Type B pancreatic cell (in vitro differentiated cells): ENCODE data around the gene RNF32. TPM values are rescaled to one million over a fixed set of nuclear protein-coding genes. Genes with fewer than 3 reads are reported as not detected.

Source experiments
- DNase-seq: peaks from one replicate; pipeline ENCODE4 v3.0.0; 2021; ENCODE audit warnings: mixed read lengths; ENCODE audit not compliant: unreplicated experiment; ENCODE audit errors: extremely low spot score
- H3K27ac Mint-ChIP-seq: 2 replicates; pipeline ENCODE4 v1.8.0; 2021; ENCODE audit warnings: mild to moderate bottlenecking, mixed read lengths
- H3K27me3 Mint-ChIP-seq: 2 replicates; pipeline ENCODE4 v1.8.0; 2021; ENCODE audit warnings: mixed read lengths
- H3K36me3 Mint-ChIP-seq: 2 replicates; pipeline ENCODE4 v1.8.0; 2021; ENCODE audit warnings: mixed read lengths
- H3K4me1 Mint-ChIP-seq: one replicate; pipeline ENCODE4 v1.8.0; 2021; ENCODE audit warnings: mixed read lengths; ENCODE audit not compliant: unreplicated experiment
- H3K4me3 Mint-ChIP-seq: 2 replicates; pipeline ENCODE4 v1.8.0; 2021; ENCODE audit warnings: mild to moderate bottlenecking, mixed read lengths
- H3K9me3 Mint-ChIP-seq: 2 replicates; pipeline ENCODE4 v1.8.0; 2021; ENCODE audit warnings: mixed read lengths
- long read RNA-seq: library from polyadenylated mRNA; unstranded; transcript quantifications from one replicate; pipeline ENCODE4 v2.0.0, GENCODE V29; 2020
- total RNA-seq: library from RNA; stranded (reverse); gene quantifications from 2 replicates; pipeline ENCODE4 v1.2.1, GENCODE V29; 2021; ENCODE audit warnings: low replicate concordance
- TF ChIP-seq, protein P1 (sequence below): fragments of 200-600 bp; sonication (generic); conservative IDR thresholded peaks from 2 replicates; pipeline ENCODE4 v1.5.0; 2021; ENCODE audit warnings: antibody characterized with exemption, mild to moderate bottlenecking

The RNF32 gene
- total RNA-seq = 1.4 and 2.6 TPM in 2 replicates
- long read RNA-seq, partial matches to known transcripts = 1 of 5 reads
- long read RNA-seq, other reads (novel, unspliced or antisense) = 2 of 5 reads

DNA sequence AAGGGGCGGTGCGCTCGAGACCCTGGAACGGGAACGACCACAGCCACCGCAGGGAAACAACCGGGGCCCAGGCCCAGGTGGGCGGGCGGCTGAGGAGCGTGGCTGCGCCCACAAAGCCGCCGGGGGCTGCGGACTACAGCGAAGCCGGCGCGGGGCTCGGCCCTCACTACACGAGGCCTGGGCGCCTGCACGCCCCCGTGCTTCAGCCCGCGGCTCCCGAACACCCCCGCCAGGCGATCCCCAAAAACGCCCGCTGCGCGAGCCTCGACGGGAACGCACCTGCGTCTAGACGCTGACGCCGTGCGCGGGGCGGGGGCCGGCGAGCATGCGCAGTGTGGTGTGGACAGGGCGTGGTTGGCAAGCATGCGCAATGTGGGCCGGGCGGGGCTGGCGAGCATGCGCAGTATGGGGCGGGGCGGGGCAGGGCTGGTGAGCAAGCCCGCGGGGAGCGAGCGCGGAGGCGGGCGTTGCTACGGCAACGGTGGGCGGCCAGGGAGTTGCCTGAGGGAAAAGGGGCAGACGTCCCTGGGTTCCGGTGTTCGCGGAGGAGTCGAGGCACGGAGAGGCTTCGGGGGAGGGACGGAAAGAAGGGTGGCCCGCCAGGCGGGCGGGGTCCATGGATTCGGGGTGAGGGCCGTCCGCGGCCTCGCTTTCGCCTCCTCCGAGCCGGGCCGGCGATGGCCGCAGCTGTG, at the start of gene RNF32:
Gene RNF32 (plus strand): TSS at position 518 of the 692 bp plus-strand sequence. CDS start 3,104 bp downstream, outside the sequence.
- peak; percentile 99 for DNase-seq
- Mint-ChIP-seq H3K4me3 (peak within 1 kb of the TSS; percentile 94), H3K9me3 (peaks cover 13% of the 10 kb centered on the region), H3K27ac (peak within 1 kb of the TSS; percentile 89), H3K27me3 (peaks cover 7% of the 10 kb centered on the region), H3K36me3 (peaks cover 17% of the 10 kb centered on the region), H3K4me1 (peaks cover 4% of the 10 kb centered on the region)
- TF ChIP-seq, protein P1, sequence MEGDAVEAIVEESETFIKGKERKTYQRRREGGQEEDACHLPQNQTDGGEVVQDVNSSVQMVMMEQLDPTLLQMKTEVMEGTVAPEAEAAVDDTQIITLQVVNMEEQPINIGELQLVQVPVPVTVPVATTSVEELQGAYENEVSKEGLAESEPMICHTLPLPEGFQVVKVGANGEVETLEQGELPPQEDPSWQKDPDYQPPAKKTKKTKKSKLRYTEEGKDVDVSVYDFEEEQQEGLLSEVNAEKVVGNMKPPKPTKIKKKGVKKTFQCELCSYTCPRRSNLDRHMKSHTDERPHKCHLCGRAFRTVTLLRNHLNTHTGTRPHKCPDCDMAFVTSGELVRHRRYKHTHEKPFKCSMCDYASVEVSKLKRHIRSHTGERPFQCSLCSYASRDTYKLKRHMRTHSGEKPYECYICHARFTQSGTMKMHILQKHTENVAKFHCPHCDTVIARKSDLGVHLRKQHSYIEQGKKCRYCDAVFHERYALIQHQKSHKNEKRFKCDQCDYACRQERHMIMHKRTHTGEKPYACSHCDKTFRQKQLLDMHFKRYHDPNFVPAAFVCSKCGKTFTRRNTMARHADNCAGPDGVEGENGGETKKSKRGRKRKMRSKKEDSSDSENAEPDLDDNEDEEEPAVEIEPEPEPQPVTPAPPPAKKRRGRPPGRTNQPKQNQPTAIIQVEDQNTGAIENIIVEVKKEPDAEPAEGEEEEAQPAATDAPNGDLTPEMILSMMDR = no peak

DNA sequence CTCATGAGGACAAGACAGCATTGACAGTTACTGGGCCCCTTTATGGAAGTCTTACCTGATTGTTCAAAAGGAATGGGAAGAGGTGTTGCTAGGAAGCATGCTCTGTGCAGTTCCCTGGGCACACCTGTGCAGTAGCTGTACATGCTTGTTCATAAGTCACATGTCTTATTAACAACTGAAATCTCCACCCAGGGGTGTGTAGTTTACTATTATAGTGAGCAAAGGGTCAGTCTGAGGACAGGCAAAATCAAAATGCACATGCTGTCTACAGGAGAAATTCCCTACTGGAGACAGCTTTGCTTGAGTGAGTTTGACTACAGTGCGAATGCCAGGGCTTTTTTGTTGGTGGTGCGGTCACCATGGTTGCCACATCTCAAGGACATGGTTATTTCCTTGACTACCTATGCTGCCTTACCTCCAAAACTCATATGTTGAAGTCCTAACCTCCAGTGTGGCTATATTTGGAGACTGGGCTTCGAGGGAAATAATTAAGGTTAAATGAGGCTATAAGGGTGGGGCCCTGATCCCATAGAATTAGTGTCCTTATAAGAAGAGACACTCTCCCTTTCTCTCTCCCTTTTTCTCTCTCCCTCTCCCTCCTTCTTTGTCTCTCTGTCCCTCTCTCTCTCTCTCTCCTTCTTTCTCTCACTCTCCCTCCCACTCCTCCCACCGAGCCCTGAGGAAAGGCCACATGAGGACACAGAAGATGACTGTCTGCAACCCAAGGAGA, 48.3 kb upstream of the RNF32 start:
- DNase-seq = no peak
- Mint-ChIP-seq H3K27ac (no peak overlapping the region), H3K9me3 (peaks cover 6% of the 10 kb centered on the region), H3K27me3 (no peaks in the 10 kb centered on the region), H3K4me1 (no peaks in the 10 kb centered on the region), H3K36me3 (peaks cover under 1% of the 10 kb centered on the region), H3K4me3 (no peak overlapping the region)
- TF ChIP-seq, protein P1 = no peak

DNA sequence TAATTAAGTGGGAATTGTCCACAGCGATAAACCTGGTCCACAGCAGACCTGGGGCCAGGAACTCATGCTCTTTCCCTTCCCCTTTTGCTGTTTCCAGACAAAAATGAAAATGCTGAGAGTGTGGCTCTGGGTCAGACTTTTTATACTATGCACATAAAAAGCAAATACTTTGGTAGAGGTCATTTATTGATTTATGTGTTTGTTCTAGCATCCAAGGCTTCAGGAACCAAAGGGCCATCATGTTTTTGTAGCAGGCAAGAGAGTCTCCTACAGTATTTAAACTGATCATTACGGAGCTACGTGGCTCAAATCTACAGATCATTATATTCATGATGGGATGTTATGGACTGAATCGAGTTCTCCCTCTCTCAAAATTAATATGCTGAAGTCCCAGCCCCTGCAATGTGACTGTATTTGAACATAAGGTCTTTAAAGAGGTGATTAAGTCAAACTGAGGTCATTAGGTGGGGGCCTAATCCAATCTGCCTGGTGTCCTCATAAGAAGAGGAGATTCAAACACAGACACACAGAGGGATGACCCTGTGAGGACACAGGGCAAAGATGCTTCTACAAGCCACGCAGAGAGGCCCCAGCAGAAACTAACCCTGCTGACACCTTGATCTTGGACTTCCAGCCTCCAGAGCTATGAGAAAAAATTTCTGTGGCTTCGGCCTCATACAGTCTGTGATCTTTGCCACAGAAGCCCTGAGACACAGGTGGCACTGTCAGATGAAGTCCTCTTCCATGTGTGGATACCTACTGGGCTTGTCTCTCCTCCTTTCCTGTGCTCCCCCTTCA, 46.1 kb upstream of the RNF32 start:
- H3K36me3 Mint-ChIP-seq = no peaks in the 10 kb centered on the region
- H3K27ac Mint-ChIP-seq = no peak overlapping the region
- H3K9me3 Mint-ChIP-seq = peaks cover 6% of the 10 kb centered on the region
- TF ChIP-seq, protein P1 = no peak
- no peaks in the 10 kb centered on the region for H3K27me3 Mint-ChIP-seq
- H3K4me1 Mint-ChIP-seq = no peaks in the 10 kb centered on the region
- no peak overlapping the region for H3K4me3 Mint-ChIP-seq
- DNase-seq = no peak

DNA sequence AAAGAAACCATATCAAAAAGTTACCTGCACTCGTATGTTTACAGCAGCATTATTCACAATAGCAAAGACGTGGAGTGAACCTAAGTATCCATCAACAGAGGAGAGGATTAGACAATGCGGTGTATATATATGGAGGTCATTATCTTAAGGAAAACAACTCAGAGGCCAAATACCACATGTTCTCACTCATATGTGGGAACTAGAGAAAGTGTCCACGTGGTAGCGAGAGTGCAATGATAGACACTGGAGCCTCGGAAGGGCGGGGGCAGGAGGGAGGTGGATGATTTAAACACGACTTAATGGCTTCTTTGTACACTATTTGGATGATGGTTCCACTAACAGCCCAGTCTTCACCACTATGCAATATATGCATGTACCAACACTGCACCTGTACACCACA, 40.1 kb upstream of the RNF32 start:
- DNase-seq = no peak
- Mint-ChIP-seq H3K9me3 (no peaks in the 10 kb centered on the region), H3K4me1 (no peaks in the 10 kb centered on the region), H3K27me3 (no peaks in the 10 kb centered on the region), H3K27ac (no peak overlapping the region), H3K4me3 (no peak overlapping the region), H3K36me3 (no peaks in the 10 kb centered on the region)
- TF ChIP-seq, protein P1 = no peak

DNA sequence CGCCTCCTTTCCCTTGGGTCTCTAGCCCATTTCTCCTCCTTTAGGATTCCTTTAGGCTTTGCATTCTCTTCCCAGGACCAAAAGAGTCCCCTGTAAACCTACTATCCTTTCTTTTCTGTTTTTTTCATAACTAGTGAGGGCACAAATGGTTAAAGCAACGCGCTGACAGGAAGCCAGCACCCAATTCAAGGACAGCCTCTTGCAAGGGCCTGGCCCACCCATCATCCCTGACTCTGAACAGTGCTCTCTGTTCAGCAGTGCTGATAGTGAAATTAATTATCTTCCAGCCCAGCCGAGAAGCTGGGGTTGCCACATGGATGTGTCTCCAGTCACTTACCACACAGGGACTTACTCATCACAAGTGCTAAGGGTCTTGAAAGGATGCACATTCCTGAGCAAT, 38.3 kb upstream of the RNF32 start:
- Mint-ChIP-seq H3K9me3 (no peaks in the 10 kb centered on the region), H3K36me3 (no peaks in the 10 kb centered on the region), H3K27me3 (no peaks in the 10 kb centered on the region), H3K4me1 (no peaks in the 10 kb centered on the region), H3K4me3 (no peak overlapping the region), H3K27ac (no peak overlapping the region)
- TF ChIP-seq, protein P1 = no peak
- no peak for DNase-seq
